HCT116 (cell line): ENCODE results near the gene GAB4. TPM values are rescaled to one million over a fixed set of nuclear protein-coding genes. Genes with fewer than 3 reads are reported as not detected.

Experiments
- ATAC-seq: fragments of 200-7000 bp; cut with Tn5 transposase; 2 replicates; pipeline ENCODE4 v1.9.1; 2020; ENCODE audit warnings: mild to moderate bottlenecking, moderate library complexity
- BruUV-seq: library from RNA; stranded (reverse); fragments of 400-500 nt; replicated peaks from 2 replicates; lab custom pipeline; 2021; lab: Mats Ljungman, UMichigan
- CTCF ChIA-PET: fragments of 300-600 bp; sonication (Branson Sonifier 250); formaldehyde crosslinking; loops from one replicate; lab custom pipeline; 2021; ENCODE audit warnings: antibody characterized with exemption; lab: Charles Lee
- POLR2A ChIA-PET: fragments of 300-600, 350-600 bp; sonication (Branson Sonifier 250); formaldehyde crosslinking; loops from one replicate; lab custom pipeline; 2021; ENCODE audit warnings: antibody characterized with exemption; lab: Charles Lee
- RAD21 ChIA-PET, 2 experiments: fragments of 300-600 bp; sonication (Branson Sonifier 250); formaldehyde crosslinking; loops; one replicate each; lab custom pipeline; 2023; ENCODE audit warnings: low total read pairs in 2 of 2; ENCODE audit not compliant: uncharacterized antibody in 2 of 2, unreplicated experiment in 2 of 2, low non-redundant PET in 1 of 2; lab: Charles Lee
- DNase-seq: peaks from one replicate; pipeline ENCODE4 v3.0.0-alpha.2; 2010; ENCODE audit warnings: low read depth, low spot score
- H2AFZ ChIP-seq: fragments of 200-600 bp; shearing (Covaris generic), sonication (generic); 2 replicates; pipeline ENCODE4 v1.6.1; 2017; ENCODE audit warnings: low read depth, mixed run types, mixed read lengths, antibody characterized with exemption, low read length; ENCODE audit not compliant: poor library complexity, severe bottlenecking
- H3K27ac ChIP-seq: 2 replicates; pipeline ENCODE4 v1.5.1; 2012; ENCODE audit warnings: low read depth, low read length
- H3K27me3 ChIP-seq: fragments of 200-600 bp; sonication (generic); 2 replicates; pipeline ENCODE4 v1.6.1; 2016; ENCODE audit warnings: mixed run types, low read length, mixed read lengths; ENCODE audit not compliant: insufficient read depth
- H3K36me3 ChIP-seq, 2 experiments: fragments of 200-500 bp in 1 of 2; fragments of 200-600 bp in 1 of 2; sonication (Bioruptor generic) in 1 of 2; sonication (generic) in 1 of 2; 2 replicates each; pipeline versions ENCODE4 v1.5.1 to v1.6.1; 2014 to 2016; ENCODE audit warnings: low read length in 2 of 2, inconsistent platforms in 1 of 2, mixed read lengths in 1 of 2, mixed run types in 1 of 2; ENCODE audit not compliant: insufficient read depth in 2 of 2, control insufficient read depth in 1 of 2
- H3K4me1 ChIP-seq, 2 experiments: fragments of 200-600 bp in 1 of 2; sonication (generic) in 1 of 2; 2 replicates each; pipeline versions ENCODE4 v1.5.1 to v1.6.1; 2012 to 2017; ENCODE audit warnings: low read length in 2 of 2, inconsistent platforms in 1 of 2, mild to moderate bottlenecking in 1 of 2, mixed read lengths in 1 of 2, mixed run types in 1 of 2, moderate library complexity in 1 of 2; ENCODE audit not compliant: insufficient read depth in 2 of 2, control insufficient read depth in 1 of 2
- H3K4me2 ChIP-seq: fragments of 200-600 bp; sonication (generic); 2 replicates; pipeline ENCODE4 v1.6.1; 2017; ENCODE audit warnings: mixed run types, low read length, mixed read lengths
- H3K4me3 ChIP-seq, 2 experiments: fragments of 200-600 bp in 1 of 2; sonication (generic) in 1 of 2; replicated peaks in 1 of 2; 2 replicates each; pipeline ENCODE4 v1.5.1; 2011 to 2016; ENCODE audit warnings: low read length in 2 of 2, control low read depth in 1 of 2, low read depth in 1 of 2, mild to moderate bottlenecking in 1 of 2, mixed read lengths in 1 of 2, mixed run types in 1 of 2
- H3K79me2 ChIP-seq: fragments of 200-600 bp; sonication (generic); 2 replicates; pipeline ENCODE4 v1.6.1; 2017; ENCODE audit warnings: mild to moderate bottlenecking, mixed run types, low read length, moderate library complexity, mixed read lengths; ENCODE audit not compliant: insufficient read depth
- H3K9ac ChIP-seq: fragments of 200-600 bp; sonication (generic); 2 replicates; pipeline ENCODE4 v1.6.1; 2016; ENCODE audit warnings: low read length, mixed read lengths
- H3K9me2 ChIP-seq: fragments of 200-600 bp; sonication (generic), shearing (Covaris generic); 2 replicates; pipeline ENCODE4 v1.6.1; 2017; ENCODE audit warnings: mixed run types, mild to moderate bottlenecking, moderate library complexity; ENCODE audit not compliant: insufficient read depth
- H3K9me3 ChIP-seq, 2 experiments: fragments of 200-500 bp in 1 of 2; fragments of 200-600 bp in 1 of 2; sonication (Bioruptor generic) in 1 of 2; sonication (generic) in 1 of 2; 2 replicates each; pipeline ENCODE4 v1.6.1; 2014 to 2017; ENCODE audit warnings: low read length in 2 of 2, mixed read lengths in 2 of 2, inconsistent platforms in 1 of 2, low read depth in 1 of 2, mild to moderate bottlenecking in 1 of 2, mixed run types in 1 of 2, moderate library complexity in 1 of 2; ENCODE audit not compliant: control insufficient read depth in 1 of 2, insufficient read depth in 1 of 2
- H4K20me1 ChIP-seq: fragments of 200-600 bp; sonication (generic), shearing (Covaris generic); 2 replicates; pipeline ENCODE4 v1.6.1; 2017; ENCODE audit warnings: mixed run types, mild to moderate bottlenecking, moderate library complexity; ENCODE audit not compliant: insufficient read depth
- CBX3 ChIP-seq: IDR thresholded peaks from 2 replicates; pipeline ENCODE4 v1.6.1; 2012; ENCODE audit warnings: low read depth
- CEBPB ChIP-seq: IDR thresholded peaks from 2 replicates; pipeline ENCODE4 v1.6.1; 2012; ENCODE audit warnings: low read depth
- ELF1 ChIP-seq: IDR thresholded peaks from 2 replicates; pipeline ENCODE4 v1.6.1; 2012; ENCODE audit warnings: low read depth, borderline replicate concordance
- EZH2 ChIP-seq: fragments of 200-600 bp; sonication (generic); IDR thresholded peaks from 2 replicates; pipeline ENCODE4 v1.6.1; 2017; ENCODE audit warnings: antibody characterized with exemption, mixed run types
- POLR2AphosphoS5 ChIP-seq: IDR thresholded peaks from 2 replicates; pipeline ENCODE4 v1.6.1; 2011; ENCODE audit warnings: mild to moderate bottlenecking, low read depth, low read length, moderate library complexity
- RAD21 ChIP-seq: IDR thresholded peaks from 2 replicates; pipeline ENCODE4 v1.6.1; 2012; ENCODE audit warnings: low read depth, mild to moderate bottlenecking
- SIN3A ChIP-seq: IDR thresholded peaks from 2 replicates; pipeline ENCODE4 v1.6.1; 2012; ENCODE audit warnings: low read depth
- TCF7L2 ChIP-seq: IDR thresholded peaks from 2 replicates; pipeline ENCODE4 v1.7.0; 2011; ENCODE audit warnings: borderline replicate concordance, inconsistent platforms; ENCODE audit not compliant: insufficient read depth, insufficient read length; ENCODE audit errors: extremely low read depth
- YY1 ChIP-seq: IDR thresholded peaks from 2 replicates; pipeline ENCODE4 v1.6.1; 2011; ENCODE audit warnings: low read length, low read depth, moderate library complexity, mild to moderate bottlenecking; ENCODE audit not compliant: insufficient replicate concordance; ENCODE audit errors: extremely low read depth
- ZFX ChIP-seq: fragments of 450-650 bp; IDR thresholded peaks from 2 replicates; pipeline ENCODE4 v1.6.1; 2017
- ZNF274 ChIP-seq: fragments of 200-500 bp; sonication (Bioruptor generic); IDR thresholded peaks from 2 replicates; pipeline ENCODE4 v1.6.1; 2014; ENCODE audit warnings: mild to moderate bottlenecking, low read depth, low read length, inconsistent platforms
- intact Hi-C: fragments of 100-400 bp; cut with micrococcal nuclease; formaldehyde crosslinking; loops from 2 replicates; pipeline ENCODE4 v1.10.0; 2022
- total RNA-seq: library from RNA; stranded (reverse); gene quantifications from one replicate; pipeline ENCODE4 v1.2.1, GENCODE V29; 2021; ENCODE audit not compliant: unreplicated experiment
- TF ChIP-seq, protein P1 (sequence below), 3 experiments: fragments of 200-600 bp in 1 of 3; sonication (generic) in 1 of 3; IDR thresholded peaks in 2 of 3; conservative IDR thresholded peaks in 1 of 3; 2 replicates each; pipeline ENCODE4 v1.5.1; 2012 to 2017; ENCODE audit warnings: low read depth in 2 of 3, low read length in 2 of 3, antibody characterized with exemption in 1 of 3, borderline replicate concordance in 1 of 3, control low read depth in 1 of 3, mild to moderate bottlenecking in 1 of 3, mixed read lengths in 1 of 3, mixed run types in 1 of 3, moderate library complexity in 1 of 3; ENCODE audit not compliant: insufficient read depth in 1 of 3
- TF ChIP-seq, protein P2 (sequence below): IDR thresholded peaks from 2 replicates; pipeline ENCODE4 v1.6.1; 2012
- TF ChIP-seq, protein P3 (sequence below): IDR thresholded peaks from 2 replicates; pipeline ENCODE4 v1.6.1; 2012
- TF ChIP-seq, protein P4 (sequence below): IDR thresholded peaks from 2 replicates; pipeline ENCODE4 v1.6.1; 2012; ENCODE audit warnings: low read depth

Gene GAB4
- total RNA-seq, 1 experiment from 2014 or later: not detected

DNA sequence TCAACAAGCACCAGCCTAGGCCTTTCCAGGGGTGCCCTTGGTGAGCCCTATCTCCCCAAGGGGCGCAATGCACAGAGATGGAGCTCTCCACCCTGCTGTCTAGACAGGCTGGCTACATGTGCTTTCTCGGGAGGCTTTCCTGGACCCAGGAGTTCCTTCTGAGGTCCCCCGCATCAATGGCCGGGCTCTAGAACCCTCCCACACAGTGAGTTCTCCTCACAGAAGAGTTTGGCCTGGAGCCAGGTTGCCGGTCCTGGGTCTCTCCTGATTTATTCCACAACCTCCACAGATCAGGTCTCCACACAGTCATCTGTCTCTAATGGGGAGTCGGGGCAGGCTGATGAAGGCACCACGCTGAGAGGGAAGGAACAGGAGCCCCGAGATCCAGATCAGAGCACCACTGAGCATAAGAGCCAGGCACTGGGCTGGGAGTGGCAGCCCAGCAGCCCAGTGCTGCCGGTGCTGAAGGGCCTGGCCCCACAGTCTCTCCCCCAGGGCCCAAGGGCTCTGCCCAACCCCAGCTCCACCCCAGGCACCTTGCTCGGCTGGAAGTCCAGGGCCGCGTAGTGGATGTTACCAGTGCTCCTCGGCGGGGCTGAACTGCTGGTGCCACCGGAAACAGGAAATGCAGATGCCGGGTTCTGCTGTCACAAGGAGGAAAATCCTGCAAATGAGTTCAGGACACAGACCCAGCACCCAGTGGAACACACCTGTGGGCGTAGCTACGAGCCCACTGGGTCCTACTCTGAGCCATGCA is 44.7 kb downstream of the GAB4 start:
- ChIA-PET CTCF (no interaction called here), POLR2A (no interaction called here), RAD21 (no interaction called here)
- no peak overlapping the region for H3K27ac ChIP-seq
- no peak for TF ChIP-seq POLR2AphosphoS5
- TF ChIP-seq CEBPB: no peak
- no peak for TF ChIP-seq ELF1
- TF ChIP-seq ZNF274: no peak
- TF ChIP-seq, protein P1, sequence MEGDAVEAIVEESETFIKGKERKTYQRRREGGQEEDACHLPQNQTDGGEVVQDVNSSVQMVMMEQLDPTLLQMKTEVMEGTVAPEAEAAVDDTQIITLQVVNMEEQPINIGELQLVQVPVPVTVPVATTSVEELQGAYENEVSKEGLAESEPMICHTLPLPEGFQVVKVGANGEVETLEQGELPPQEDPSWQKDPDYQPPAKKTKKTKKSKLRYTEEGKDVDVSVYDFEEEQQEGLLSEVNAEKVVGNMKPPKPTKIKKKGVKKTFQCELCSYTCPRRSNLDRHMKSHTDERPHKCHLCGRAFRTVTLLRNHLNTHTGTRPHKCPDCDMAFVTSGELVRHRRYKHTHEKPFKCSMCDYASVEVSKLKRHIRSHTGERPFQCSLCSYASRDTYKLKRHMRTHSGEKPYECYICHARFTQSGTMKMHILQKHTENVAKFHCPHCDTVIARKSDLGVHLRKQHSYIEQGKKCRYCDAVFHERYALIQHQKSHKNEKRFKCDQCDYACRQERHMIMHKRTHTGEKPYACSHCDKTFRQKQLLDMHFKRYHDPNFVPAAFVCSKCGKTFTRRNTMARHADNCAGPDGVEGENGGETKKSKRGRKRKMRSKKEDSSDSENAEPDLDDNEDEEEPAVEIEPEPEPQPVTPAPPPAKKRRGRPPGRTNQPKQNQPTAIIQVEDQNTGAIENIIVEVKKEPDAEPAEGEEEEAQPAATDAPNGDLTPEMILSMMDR (IDR thresholded peaks at IDR 0.05 in 2 of 3, conservative IDR thresholded peaks at IDR 0.05 in 1 of 3; ENCODE audit: borderline replicate concordance in 1 of 3, insufficient read depth in 1 of 3, low read depth in 2 of 3, low read length in 2 of 3): no peak
- TF ChIP-seq YY1: no peak
- TF ChIP-seq SIN3A: no peak
- TF ChIP-seq CBX3: no peak
- TF ChIP-seq, protein P2, sequence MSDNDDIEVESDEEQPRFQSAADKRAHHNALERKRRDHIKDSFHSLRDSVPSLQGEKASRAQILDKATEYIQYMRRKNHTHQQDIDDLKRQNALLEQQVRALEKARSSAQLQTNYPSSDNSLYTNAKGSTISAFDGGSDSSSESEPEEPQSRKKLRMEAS: no peak
- TF ChIP-seq, protein P3, sequence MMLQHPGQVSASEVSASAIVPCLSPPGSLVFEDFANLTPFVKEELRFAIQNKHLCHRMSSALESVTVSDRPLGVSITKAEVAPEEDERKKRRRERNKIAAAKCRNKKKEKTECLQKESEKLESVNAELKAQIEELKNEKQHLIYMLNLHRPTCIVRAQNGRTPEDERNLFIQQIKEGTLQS: no peak
- no peak for TF ChIP-seq RAD21
- TF ChIP-seq ZFX: no peak
- TF ChIP-seq, protein P4, sequence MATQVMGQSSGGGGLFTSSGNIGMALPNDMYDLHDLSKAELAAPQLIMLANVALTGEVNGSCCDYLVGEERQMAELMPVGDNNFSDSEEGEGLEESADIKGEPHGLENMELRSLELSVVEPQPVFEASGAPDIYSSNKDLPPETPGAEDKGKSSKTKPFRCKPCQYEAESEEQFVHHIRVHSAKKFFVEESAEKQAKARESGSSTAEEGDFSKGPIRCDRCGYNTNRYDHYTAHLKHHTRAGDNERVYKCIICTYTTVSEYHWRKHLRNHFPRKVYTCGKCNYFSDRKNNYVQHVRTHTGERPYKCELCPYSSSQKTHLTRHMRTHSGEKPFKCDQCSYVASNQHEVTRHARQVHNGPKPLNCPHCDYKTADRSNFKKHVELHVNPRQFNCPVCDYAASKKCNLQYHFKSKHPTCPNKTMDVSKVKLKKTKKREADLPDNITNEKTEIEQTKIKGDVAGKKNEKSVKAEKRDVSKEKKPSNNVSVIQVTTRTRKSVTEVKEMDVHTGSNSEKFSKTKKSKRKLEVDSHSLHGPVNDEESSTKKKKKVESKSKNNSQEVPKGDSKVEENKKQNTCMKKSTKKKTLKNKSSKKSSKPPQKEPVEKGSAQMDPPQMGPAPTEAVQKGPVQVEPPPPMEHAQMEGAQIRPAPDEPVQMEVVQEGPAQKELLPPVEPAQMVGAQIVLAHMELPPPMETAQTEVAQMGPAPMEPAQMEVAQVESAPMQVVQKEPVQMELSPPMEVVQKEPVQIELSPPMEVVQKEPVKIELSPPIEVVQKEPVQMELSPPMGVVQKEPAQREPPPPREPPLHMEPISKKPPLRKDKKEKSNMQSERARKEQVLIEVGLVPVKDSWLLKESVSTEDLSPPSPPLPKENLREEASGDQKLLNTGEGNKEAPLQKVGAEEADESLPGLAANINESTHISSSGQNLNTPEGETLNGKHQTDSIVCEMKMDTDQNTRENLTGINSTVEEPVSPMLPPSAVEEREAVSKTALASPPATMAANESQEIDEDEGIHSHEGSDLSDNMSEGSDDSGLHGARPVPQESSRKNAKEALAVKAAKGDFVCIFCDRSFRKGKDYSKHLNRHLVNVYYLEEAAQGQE: no peak
- no peak for TF ChIP-seq TCF7L2
- no peak for TF ChIP-seq EZH2
- no TSS peak for BruUV-seq
- no peaks in the 10 kb centered on the region for H3K9me2 ChIP-seq
- no peaks in the 10 kb centered on the region for H3K4me1 ChIP-seq
- H3K4me2 ChIP-seq: no peak overlapping the region
- no peak for DNase-seq
- H3K9me3 ChIP-seq: no peaks in the 10 kb centered on the region
- H3K27me3 ChIP-seq: no peaks in the 10 kb centered on the region
- no peak for ATAC-seq
- H4K20me1 ChIP-seq: no peaks in the 10 kb centered on the region
- H2AFZ ChIP-seq: no peak overlapping the region
- no peak overlapping the region for H3K4me3 ChIP-seq
- no peak overlapping the region for H3K9ac ChIP-seq
- intact Hi-C loops: no loop called here
- no peaks in the 10 kb centered on the region for H3K79me2 ChIP-seq
- H3K36me3 ChIP-seq: no peaks in the 10 kb centered on the region
